Stimulated activated CD8-positive, alpha-beta memory T cell treated with anti-CD3 and anti-CD28 coated beads, Interleukin-15, amount 100 ng/mL, for 1 hour (primary cell): ENCODE measurements around the gene LASP1NB.
A peak's percentile ranks its signal among the peaks of the same experiment; 100 is the strongest.
"Not testable (repeated sequence)": the region's sequence is repeated elsewhere in the genome, so short reads cannot be mapped to it uniquely, and the experiment has no call there.

Experiments used
- DNase-seq: peaks from one replicate; pipeline ENCODE4 v3.0.0-alpha.2; 2020; ENCODE audit warnings: low read depth

LASP1NB gene

DNA sequence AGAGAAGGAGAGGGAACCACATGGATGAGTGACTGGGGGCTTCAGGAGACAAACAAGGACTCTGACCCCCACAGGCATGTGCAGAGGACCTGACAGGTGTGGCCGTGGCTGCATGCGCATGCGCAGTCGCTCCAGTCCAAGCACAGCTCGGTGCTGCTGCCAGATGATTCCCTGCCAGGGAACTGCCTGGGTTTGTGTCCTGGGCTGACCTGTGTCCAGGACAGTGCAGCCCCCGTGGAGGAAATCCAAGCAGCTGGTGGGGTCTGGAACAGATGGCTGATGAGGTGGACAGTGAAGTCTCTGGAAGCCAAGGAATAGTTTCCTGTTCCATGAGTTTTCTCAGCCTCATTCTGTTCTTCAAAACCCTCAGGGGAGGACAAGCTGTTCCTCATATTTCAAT, 28.2 kb upstream of the LASP1NB start:
- DNase-seq = no peak

DNA sequence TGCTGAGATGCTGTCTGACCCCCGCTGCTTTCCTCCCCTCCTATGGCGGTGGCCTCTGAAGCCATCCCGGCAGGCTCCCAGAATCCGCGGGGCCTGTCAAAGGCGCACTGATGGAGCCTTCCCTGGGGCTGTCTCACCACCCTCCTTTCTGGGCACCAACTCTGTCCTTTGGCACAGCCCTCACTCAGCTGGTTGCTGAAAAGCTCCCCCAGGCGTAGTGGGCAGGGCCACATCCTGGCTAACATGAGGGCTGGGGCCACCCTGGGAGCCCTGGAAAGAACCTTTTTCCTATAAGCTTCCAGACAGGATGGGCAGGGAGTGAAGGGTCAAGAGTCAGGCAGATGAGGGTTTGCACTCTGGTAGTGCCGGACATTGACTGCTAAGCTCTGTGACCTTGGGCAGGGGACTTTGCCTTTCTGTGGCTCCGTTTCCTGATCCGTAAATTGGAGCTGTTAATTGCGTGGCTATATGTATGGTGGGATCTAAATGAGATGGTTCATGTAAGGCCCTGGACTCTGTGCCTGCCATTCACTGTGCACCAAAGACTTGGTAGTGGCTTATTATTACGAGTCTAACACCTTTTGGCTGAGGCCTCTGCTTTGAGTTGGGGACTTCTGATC, 27.6 kb upstream of the LASP1NB start:
- DNase-seq = no peak

DNA sequence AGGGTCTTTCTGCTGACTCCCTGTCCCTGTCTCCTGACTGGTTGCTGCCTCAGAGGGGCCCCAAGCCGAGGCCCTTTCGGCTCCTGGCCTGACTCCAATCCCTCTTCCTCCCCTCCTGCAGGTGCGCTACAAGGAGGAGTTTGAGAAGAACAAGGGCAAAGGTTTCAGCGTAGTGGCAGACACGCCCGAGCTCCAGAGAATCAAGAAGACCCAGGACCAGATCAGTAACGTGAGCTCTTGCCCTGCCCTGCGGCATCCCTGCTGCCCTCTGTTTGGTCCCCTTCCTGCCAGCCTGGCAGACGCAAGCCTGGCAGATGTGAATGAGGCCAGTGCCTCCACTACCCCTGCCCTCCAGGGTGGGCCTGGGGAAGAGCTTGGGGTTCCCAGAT, 27.1 kb upstream of the LASP1NB start:
- no peak for DNase-seq

DNA sequence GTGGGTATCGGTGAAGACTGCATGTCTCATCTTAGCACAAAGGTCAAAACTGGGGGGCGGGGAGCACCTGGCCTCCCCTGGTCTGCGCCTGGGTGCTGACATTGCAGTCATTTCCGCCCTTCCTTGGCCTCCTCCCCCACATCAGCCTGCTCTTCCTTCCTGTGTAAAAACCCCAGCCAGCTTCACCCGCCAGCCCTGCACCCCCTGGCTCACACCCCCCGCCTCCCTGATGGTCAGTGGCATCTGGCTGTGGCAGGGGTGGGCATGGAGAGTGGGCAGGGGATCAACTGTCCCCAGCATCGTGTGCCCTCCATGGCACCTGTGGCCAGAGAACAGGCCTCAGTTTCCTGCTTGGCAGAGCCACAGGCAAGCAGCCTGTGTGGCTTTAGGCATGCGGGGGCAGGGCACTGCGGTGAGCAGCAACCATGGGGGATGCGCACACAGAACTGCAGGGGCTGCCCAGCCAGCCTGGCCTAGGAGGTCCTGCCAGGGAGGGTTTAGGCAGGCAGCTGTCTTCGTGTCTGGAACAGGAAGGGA, 26.5 kb upstream of the LASP1NB start:
- DNase-seq = peak; percentile 67

DNA sequence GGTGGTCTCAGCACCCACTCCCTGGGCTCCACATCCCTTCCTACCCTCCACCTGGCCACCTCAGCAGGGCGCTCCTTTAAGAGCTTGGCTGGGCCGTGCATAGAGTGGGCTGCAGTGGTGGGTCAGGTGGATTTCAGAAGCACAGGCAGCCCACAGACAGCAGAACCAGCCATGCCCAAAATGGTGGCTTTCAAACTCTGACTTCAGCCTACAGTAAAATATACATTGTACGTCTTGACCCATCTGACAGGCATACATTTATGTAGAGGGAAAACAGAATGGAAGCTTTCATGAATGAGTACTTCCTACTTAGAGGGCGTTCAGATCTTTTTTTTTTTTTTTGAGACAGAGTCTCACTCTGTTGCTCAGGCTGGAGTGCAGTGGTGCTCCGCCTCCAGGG, 26.0 kb upstream of the LASP1NB start:
- no peak for DNase-seq

DNA sequence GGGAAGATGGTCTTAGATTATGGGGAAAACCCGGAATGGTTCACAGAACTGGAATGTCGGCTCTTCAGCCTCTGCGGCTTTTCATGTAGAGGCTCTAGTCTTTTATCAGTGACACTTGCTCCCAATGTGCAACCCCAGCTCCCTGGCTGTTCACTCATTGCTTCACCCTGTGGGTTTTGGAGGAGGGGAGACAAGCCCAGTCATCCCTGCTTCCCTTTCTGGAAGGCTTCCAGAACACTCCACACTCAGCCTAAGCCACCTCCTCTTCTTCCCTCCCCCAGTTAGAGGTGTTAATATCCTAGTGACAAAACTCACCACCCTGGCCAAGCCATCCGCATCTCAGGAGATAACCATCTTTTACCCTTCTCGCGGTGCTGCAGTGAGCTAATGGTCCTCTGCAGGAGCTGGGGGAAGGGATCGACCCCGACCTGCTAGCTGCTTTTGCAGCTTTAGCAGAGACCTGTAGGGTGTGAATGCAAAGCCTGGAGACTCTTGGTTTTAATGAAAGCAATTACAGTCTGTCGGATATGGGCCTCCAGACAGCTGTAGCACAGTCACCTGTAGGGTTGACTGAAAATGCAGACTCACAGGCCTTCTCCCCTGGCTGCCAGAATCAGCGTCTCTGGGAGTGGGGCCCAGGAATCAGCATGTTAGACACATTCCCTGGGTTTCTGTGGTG, 24.3 kb upstream of the LASP1NB start:
- no peak for DNase-seq

DNA sequence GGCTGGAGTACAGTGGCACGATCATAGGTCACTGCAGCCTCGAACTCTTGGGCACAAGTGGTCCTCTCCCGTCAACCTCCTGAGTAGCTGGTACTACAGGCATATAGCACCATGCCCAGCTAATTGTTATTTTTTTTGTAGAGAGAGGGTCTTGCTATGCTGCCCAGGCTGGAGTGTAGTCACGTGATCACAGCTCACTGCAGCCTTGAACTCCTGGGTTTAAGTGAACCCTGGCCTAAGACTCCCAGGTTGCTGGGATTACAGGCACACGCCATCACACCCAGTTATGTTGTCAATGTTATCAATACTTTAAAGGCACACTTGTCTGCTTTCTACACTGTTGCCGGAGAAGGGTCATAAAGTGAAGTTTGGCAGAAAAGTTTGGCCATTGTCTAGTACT, 22.0 kb upstream of the LASP1NB start:
- DNase-seq = no peak

DNA sequence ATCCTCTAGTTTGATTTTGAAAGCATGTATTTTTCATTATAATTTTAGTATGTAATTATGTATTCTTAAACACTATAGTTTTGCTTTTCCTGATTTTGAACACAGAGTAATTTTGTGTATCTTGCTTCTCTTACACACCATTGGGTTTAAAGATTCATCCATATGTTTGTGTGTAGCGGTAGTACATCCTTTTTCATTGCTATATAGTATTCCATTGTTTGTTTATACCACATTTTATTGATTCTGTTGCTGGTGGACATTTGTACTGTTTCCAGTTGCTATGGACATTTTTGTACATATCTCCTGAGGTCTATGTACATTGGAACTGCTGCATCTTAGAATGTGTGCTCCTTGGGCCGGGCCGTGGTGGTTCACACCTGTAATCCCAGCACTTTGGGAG, 20.5 kb upstream of the LASP1NB start:
- no peak for DNase-seq

DNA sequence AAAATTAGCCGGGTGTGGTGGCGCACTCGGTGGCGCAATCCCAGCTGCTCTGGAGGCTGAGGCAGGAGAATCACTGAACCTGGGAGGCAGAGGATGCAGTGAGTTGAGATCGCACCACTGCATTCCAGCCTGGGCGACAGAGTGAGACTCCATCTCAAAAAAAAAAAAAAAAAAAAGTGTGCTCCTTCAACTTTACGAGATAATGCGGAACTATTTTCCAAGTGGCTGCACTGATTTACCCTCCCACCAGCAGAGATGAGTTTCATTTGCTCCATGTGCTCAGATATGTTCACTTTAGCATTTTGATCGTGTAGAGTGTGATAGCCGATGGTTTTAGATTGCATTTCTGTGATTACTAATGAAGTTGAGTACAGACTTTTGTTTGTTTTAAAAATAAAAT, 20.0 kb upstream of the LASP1NB start:
- no peak for DNase-seq

DNA sequence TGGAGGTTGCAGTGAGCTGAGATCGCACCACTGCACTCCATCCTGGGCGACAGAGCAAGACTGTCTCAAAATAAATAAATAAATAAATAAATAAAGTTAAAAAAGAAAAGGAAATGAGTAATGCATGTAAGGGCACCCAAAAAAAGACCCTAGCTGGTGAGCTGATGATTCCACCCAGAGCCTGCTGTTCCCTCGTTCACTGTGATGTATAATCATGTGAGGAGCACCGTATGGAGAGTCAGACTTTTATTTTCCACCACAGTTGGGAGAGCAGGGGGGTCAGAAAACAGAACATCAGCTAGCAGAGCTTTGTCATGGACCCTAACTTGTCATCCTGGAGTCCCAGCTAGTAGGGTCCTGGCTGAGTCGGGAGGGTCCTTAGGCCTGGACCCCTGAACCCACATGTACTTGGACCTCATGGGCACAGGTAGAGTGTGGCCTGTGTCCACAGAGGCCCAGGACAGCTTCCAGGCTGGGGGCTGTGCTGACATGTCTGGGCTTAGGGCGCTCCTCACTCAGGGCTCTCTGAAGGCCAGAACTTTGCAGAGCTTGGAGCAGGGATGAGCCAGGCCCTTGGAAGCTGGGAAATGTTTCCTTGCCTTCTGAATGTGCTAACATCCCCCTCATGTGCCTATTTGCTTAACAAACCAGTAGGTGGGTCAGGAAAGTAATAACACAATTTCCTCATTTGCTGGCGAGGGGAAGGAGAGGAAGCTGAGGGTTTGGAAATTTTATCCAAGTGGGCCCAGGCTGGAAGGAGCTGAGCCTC, 18.8 kb upstream of the LASP1NB start:
- DNase-seq = no peak

DNA sequence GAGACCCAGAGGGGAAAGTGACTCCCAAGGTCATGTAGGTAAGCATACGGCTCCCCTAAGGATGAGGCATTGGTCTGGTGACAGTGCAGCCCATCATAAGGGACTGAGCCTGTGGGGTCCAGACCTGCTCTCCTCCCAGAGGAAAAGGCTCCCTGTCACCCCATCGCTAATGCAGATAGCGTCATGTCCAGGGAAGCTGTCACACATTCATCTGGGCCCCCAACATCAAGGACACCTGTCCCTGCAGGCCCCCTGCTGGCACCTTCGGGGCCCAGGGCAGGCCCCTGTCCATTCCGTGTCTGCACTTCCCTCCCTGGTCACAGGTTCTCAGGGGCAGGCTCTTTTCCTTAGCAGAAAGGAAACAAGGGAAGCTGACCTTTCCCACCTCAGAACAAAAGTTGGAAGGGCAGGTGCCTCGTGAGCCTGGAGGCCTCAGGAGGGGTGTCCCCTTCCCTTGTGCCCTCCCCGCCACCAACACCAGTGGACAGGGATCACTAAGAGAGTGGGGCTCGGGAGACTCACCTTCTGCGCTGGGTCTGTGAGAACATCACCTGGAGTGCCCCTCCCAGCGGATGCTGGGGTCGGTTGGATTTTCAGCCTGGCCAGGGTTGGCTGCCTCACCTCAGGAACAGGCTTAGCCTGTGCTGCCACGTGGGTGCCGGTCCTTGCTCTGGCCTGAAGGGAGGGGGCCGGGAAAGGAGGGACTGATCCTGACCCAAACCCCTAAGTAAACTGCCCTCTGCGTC, 17.3 kb upstream of the LASP1NB start:
- DNase-seq = no peak

DNA sequence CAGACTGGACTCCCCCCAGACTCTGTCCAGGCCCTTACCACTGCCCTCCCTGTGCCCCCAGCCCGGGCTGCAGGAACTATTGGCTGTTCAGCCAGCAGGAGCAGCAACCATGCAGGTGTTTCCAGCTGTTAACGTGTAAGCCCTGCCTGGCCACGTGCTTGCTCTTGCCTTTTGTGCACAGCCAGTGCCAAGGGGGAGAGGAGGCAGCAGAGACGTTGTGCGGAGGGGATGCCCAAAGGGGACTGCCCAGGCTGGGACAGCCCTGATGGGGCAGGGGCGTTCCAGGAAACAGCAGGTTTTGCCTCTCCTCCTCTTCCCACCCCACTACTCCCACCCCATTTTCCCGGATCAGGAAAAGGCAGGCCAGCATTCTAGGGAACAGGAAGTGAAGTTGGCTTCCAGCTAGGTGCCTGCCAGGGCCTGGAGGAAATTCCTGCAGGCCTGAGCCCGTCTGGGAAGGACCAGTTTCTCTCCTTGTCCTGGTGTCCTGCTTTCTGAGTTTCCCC, 16.7 kb upstream of the LASP1NB start:
- DNase-seq = no peak

DNA sequence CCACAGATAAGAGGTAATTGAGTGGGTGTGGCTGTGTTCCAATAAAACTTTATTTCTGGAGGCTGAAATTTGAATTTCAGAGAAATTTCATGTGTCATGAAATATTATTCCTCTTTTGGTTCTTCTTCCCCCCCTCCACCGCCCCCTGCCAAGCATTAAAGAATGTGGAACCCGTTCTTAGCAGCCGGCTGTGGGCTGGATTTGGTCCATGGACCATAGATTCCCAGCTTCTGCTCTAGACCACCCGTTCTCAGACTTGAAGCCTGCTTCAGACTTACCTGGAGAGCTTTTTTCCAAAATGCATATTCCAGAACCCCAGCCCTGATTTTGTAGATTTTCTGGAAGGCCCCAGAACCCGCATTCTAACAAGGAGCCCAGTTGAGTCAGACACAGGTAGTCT, 15.1 kb upstream of the LASP1NB start:
- no peak for DNase-seq

DNA sequence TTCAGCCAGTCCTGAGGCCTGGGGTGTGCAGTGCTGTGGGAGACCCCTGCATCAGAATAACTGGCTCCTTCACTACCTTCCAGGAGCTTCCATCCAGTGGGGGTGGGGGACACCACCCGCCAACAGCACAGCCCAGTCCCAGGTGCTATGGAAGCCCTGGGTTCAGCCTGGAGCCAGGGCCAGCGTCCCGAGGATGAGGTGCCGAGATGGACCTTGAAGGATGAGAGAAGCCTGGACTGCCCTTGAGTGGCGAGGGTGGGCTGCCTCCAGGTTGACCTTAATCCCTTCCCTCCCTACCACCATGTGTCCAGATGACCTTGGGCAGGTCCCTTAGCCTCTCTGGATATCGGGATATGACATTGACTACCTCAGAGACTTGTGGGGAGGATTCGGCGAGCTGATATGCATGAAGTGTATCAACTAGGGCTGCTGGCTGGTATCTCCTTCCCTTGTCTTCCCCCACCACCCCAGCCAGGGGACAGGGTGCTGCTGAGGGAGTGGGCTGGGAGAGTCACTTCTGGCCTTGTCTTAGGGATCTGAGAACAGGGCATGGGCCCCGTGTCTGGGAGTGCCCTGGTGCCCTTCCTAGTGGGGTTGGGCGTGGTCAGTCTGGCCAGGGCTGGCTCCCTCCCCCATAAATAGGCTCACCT, 14.2 kb upstream of the LASP1NB start:
- no peak for DNase-seq

DNA sequence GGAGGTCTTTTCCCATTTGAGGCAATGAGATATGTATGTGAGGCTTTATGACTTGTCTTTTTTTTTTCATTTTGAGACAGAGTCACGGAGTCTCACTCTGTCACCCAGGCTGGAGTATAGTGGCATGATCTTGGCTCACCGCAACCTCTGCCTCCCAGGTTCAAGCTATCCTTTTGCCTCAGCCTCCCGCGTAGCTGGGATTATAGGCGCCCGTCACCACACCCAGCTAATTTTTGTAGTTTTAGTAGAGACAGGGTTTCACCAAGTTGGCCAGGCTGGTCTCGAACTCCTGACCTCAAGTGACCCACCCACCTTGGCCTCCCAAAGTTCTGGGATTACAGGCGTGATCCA, 13.7 kb upstream of the LASP1NB start:
- DNase-seq = not testable (repeated sequence)

DNA sequence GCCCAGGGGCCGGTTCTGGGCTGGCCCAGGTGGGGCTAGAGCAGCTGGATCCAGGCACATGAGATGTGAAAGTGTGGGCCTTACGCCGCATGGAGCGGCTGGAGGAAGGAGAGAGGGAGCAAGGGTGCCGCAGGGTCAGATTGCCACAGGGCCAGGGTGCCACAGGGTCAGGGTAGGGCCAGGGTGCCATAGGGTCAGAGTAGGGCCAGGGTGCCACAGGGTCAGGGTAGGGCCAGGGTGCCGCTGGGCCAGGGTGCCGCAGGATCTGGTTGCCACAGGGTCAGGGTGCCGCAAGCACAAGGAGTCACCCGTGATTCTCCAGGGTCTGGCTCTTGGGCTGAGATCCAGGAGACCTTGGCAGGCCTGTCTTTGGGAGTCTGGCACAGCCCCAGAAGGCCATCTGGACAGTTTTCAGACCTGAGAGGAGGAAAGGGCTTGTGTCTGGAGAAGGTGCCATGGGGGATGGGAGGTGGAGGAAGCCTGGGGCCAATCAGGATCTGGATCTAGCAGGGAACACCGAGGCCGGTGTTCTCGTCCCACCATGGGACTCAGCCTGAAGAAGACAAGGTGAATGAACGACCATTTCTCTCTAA, 13.1 kb upstream of the LASP1NB start:
- no peak for DNase-seq

DNA sequence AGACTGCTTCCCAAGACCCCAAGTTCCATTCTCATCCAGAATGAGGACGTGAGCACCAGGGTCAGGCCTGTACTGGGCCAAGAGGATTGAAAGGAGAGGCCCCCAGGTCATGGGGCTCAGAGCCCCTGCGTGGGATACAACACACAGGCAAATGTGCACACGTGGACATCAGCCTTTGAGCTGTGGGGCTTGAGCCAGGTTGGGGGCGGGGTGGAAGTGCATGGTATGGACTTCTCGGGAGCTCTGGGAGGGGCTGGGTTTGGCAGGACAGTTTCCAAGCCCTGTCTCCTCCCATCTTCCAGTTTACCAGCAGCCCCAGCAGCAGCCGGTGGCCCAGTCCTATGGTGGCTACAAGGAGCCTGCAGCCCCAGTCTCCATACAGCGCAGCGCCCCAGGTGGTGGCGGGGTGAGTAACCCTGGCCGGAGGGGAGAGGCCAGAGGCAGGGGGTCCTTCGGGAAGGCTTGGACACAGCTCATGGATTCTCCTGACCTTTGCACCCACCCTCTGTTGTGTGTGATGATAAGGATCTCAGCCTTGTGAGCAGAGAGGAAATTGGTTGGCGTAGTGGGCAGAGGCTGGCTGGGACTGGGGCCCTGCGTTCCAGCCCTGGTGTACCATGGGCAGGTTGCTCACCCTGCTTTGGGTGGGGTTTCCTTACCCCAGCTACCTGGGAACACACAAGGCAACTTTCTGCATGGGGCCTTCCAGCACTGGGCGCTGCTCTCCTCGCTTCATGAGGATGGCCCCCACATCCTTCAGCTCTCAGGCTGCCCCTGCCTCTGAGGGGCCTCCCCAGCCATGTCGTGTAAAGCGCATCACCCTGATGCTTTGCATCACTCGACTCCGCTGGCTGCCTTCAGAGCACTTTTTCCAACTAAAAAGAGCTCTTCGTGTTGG, 10.4 kb upstream of the LASP1NB start:
- no peak for DNase-seq

DNA sequence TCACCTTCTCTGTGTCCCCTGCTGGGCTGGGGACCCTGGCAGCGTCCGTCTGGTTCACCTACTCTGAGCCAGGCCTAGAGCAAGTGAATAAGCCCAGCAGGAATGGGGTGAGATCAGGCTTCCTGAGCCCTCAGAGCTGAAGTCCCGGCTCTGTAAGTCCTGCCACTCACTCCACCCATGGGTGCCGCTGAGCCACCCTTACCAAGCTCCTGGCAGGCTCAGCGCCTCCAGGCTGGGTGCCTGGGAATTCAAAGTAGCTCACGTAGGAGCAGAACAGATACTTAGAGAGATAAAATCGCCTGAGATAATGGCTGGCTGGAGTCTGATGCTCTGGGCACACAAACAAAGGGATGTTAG, 9.8 kb upstream of the LASP1NB start:
- DNase-seq = no peak

DNA sequence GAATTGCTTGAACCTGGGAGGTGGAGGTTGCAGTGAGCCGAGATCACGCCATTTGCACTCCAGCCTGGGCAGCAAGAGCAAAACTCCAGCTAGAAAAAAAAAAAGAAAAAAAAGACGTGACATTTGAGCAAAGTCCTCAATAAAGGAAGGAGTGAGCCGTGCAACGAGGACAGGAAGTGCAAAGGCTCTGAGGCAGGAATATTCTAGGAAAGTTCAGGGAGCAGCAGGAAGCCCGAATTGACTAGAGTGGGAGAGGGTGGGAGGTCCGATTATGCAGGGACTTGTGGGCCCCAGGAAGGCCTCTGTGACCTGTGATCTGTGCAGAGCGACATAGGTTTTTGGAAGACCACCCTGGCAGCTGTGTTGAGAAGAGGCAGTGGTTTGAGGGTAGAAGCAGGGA, 8.6 kb upstream of the LASP1NB start:
- DNase-seq = no peak

DNA sequence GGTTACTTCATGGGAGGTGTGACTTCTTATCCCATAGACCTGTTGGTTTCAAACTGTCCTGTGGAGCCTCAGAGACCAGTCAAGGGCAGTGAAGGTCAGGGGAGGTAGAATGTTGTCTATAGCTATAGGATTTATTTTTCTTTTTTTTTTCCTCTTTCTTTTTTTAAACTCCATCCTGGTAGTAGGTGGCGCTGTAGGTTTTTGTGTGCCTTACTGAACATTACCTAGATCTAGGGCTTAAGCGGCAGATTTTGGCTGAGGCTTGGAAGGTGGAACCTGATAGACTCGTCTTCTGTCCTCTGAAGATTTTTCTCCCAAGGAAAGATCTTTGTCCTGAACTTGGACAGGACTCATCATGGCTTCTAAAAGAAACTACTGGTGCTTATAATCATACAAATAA, 8.2 kb upstream of the LASP1NB start:
- DNase-seq = no peak
